HEK293T (cell line): ENCODE data around the gene PYGB.

Source experiments
- ARNT ChIP-seq: fragments of 450-650 bp; IDR thresholded peaks from 2 replicates; pipeline ENCODE4 v1.6.1; 2017; ENCODE audit warnings: mild to moderate bottlenecking
- BHLHE40 ChIP-seq: fragments of 450-650 bp; IDR thresholded peaks from 2 replicates; pipeline ENCODE4 v1.6.1; 2016; ENCODE audit warnings: mild to moderate bottlenecking, moderate library complexity, borderline replicate concordance
- CTBP1 ChIP-seq: fragments of 450-650 bp; IDR thresholded peaks from 2 replicates; pipeline ENCODE4 v1.6.1; 2016; ENCODE audit warnings: borderline replicate concordance
- ELF4 ChIP-seq: fragments of 450-650 bp; IDR thresholded peaks from 2 replicates; pipeline ENCODE4 v1.6.1; 2017; ENCODE audit warnings: antibody characterized with exemption
- FOXA1 ChIP-seq: fragments of 450-650 bp; IDR thresholded peaks from 2 replicates; pipeline ENCODE4 v1.6.1; 2016; ENCODE audit warnings: mild to moderate bottlenecking
- FOXK2 ChIP-seq: fragments of 450-650 bp; IDR thresholded peaks from 2 replicates; pipeline ENCODE4 v1.6.1; 2016; ENCODE audit warnings: mild to moderate bottlenecking
- FOXM1 ChIP-seq: fragments of 450-650 bp; IDR thresholded peaks from 2 replicates; pipeline ENCODE4 v1.6.1; 2017; ENCODE audit warnings: mild to moderate bottlenecking, borderline replicate concordance
- HDGF ChIP-seq: fragments of 450-650 bp; IDR thresholded peaks from 2 replicates; pipeline ENCODE4 v1.6.1; 2017; ENCODE audit warnings: antibody characterized with exemption, borderline replicate concordance
- NFRKB ChIP-seq: fragments of 450-650 bp; IDR thresholded peaks from 2 replicates; pipeline ENCODE4 v1.6.1; 2016; ENCODE audit warnings: mild to moderate bottlenecking, moderate library complexity
- SP1 ChIP-seq: fragments of 450-650 bp; IDR thresholded peaks from 2 replicates; pipeline ENCODE4 v1.6.1; 2017
- SUZ12 ChIP-seq: fragments of 450-650 bp; IDR thresholded peaks from 2 replicates; pipeline ENCODE4 v1.6.1; 2016; ENCODE audit warnings: mild to moderate bottlenecking
- TARDBP ChIP-seq: fragments of 450-650 bp; IDR thresholded peaks from 2 replicates; pipeline ENCODE4 v1.6.1; 2016

- TF ChIP-seq FOXM1 (no peak), ARNT (no peak), ELF4 (no peak), FOXA1 (no peak), HDGF (no peak), SUZ12 (no peak), TARDBP (no peak), SP1 (no peak), CTBP1 (no peak), NFRKB (no peak), FOXK2 (no peak), BHLHE40 (no peak)
Observed at GRCh38 chr20:25301357-25301920, 53.6 kb downstream of the PYGB start.
